GM12892 (cell line): Measurements from ENCODE around the gene ETV5.

Source experiments
- DNase-seq: peaks from one replicate; pipeline ENCODE4 v3.0.0; 2011; ENCODE audit not compliant: insufficient read length
- FAIRE-seq: peaks from 2 replicates; lab custom pipeline; 2011; peaks lifted over from hg19 to GRCh38; lab: Jason Lieb, UNC
- POLR2A ChIP-seq: IDR thresholded peaks from 2 replicates; pipeline ENCODE4 v1.6.1; 2011; ENCODE audit warnings: low read depth, low read length, control low read depth
- POLR2AphosphoS5 ChIP-seq: IDR thresholded peaks from 2 replicates; pipeline ENCODE4 v1.6.1; 2011; ENCODE audit warnings: low read depth, low read length, control low read depth
- TAF1 ChIP-seq: IDR thresholded peaks from 2 replicates; pipeline ENCODE4 v1.6.1; 2011; ENCODE audit warnings: low read depth, mild to moderate bottlenecking, control low read depth, low read length, borderline replicate concordance

The ETV5 gene

DNA sequence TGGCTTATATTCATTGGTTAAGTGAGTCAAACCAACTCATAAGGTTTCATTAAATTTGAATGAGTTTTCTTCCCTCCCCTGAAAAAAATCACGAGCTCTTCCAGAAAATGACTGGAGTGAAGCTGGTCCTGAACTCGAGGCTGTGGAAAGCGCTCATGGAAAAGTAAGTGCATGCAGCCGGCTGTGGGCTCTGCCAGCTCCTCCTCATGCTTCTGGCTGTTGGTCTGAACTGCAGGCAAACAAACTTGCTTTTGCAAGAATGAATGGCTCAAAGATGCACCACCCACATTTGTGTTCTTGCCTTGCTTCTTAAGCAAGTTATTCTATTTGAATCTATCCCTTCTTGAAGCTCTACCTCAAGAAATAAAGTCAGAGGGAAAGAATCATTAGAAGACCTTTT lies 6.2 kb downstream of the ETV5 start:
- no peak for FAIRE-seq
- TF ChIP-seq POLR2A (no peak), TAF1 (no peak), POLR2AphosphoS5 (no peak)
- no peak for DNase-seq

DNA sequence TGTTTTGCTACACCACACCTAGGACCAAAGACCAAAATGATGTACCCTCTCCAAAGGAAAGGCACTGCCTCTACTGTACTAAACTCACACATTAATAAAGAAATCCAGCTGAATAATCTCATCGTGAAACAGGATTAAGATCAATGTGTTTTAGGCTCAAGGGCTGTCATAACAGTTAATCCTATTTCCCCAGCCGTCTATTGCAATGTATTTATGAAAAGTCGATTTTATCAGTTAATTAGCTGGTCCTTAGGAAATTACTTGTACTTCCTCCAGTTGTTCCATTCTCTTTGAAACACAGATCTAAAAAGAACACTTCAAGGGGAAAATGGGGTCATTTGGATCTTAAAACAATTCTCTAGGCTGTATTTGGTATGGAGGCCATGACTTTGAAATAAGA lies 8.5 kb downstream of the ETV5 start:
- FAIRE-seq (no peak), DNase-seq (no peak)
- TF ChIP-seq POLR2A (no peak), TAF1 (no peak)

DNA sequence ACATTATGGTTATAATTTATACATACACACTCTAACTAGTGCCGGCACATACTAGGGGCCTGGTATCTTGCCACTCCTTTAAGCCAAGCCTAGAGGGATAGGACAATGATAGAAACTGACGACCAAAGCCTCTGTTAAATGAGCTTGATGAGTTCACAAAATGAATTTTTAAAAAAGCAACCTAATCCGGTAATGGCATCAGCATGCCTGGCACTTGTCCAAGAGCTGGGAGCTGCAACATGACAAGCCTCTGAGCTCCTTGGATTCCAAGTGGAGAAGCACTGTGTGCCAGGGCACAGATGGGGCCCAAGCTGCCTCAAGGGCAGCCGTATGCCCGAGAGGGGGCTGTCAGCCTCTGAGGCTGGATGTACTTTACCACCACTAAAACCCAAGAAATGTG lies 9.7 kb downstream of the ETV5 start:
- DNase-seq (no peak), FAIRE-seq (no peak)
- TF ChIP-seq TAF1: no peak
- no peak for TF ChIP-seq POLR2A
- TF ChIP-seq POLR2AphosphoS5: no peak

DNA sequence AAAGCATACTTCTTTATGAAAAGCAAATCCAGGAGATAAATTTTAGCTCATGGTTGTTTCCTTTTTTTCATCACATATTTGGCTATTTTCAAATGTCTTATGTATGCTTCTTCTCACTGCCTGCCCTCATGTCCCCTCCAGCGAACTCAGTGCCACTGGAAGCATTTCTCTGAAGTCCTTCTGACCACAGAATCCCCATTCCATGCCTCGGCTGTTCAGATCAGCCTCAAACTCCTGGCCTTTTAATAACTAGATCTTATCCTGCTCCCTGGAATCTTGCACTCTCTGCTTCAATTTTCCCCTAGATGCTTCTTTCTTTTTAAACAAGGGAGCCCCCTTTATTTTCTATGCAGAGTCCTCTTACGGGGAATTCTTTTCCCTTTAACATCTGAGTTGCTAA lies 10.1 kb downstream of the ETV5 start:
- DNase-seq (no peak), FAIRE-seq (no peak)
- no peak for TF ChIP-seq POLR2A
- TF ChIP-seq TAF1: no peak
- TF ChIP-seq POLR2AphosphoS5: no peak

DNA sequence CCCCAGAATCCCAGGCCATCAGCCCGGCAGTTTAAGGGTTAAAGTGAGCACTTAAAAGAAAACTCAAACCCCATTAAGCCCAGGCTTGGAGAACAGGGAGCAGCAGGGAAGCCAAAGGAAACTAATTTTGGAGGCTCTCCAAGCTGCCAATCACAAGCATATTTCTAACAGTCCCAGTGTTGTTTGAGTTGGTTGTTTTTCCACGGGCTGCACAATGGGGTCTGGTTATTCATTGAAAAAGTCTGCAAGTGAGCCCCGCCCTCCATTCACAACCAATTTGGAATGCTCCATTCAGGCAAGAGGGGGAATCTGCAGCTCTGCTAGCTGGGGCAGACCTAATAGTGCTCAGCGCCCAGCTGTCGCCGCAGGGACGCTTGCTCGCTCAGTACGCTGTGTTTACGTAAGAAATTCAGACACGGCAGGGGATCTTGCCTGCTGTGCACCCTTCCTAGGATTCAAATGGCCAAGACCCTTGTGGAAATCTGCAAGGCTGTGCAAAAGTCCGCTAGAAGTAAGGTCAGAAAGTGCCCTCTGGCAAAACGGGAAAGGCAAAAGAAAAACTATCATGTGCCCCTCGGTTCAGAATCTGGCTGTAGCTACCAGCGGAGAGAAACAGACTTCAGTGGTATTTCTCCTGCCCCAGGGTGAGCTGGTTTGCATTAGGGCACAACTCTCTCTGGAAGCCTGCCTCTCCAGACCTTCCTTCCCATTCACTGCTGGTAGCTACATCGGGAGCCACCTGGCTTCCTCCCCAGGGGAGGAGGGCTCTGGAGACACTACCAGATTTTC lies 11.0 kb downstream of the ETV5 start:
- FAIRE-seq (no peak), DNase-seq (no peak)
- no peak; the same call in 1 of the 2 replicates for TF ChIP-seq POLR2A
- TF ChIP-seq POLR2AphosphoS5: no peak
- TF ChIP-seq TAF1: no peak

DNA sequence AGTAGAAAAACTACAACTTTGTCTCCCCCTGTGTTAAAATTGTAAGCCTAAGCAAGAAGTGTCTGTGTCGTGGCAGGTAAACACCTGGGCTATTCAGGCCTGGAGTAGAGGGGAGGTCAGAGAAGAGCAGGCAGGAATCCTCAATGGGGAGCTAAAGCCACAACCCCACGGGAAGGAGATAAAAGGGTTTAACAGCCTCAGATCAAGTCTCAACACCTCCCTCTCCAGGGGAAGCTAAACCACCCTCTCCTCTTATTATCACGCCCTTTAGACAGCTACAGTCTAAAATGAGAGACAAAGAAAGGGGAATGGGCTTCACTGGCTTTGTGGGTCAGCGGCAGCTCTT lies 11.6 kb downstream of the ETV5 start:
- TF ChIP-seq POLR2A (no peak), POLR2AphosphoS5 (no peak)
- DNase-seq: no peak
- FAIRE-seq: no peak

DNA sequence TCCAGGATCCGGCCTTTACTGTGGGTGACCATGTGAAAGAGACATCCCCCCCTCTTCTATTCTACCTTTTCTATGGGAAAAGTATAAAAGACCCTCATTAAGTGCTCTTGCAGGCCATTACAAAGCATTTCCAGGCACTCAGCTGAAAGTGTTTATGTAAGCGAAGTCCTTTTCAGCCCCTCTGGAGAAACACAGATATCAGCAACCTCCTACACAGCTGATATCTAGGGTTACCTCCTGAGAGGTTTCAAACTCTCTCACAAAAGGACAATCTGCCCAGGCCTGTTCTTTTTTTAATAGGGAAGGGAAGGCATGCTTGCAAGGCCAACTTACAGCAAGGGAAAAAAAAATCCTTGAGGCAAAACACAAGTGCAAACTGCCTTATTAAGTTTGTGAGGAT lies 12.6 kb downstream of the ETV5 start:
- DNase-seq (no peak), FAIRE-seq (no peak)
- no peak for TF ChIP-seq POLR2A
- no peak for TF ChIP-seq POLR2AphosphoS5
- TF ChIP-seq TAF1: no peak

DNA sequence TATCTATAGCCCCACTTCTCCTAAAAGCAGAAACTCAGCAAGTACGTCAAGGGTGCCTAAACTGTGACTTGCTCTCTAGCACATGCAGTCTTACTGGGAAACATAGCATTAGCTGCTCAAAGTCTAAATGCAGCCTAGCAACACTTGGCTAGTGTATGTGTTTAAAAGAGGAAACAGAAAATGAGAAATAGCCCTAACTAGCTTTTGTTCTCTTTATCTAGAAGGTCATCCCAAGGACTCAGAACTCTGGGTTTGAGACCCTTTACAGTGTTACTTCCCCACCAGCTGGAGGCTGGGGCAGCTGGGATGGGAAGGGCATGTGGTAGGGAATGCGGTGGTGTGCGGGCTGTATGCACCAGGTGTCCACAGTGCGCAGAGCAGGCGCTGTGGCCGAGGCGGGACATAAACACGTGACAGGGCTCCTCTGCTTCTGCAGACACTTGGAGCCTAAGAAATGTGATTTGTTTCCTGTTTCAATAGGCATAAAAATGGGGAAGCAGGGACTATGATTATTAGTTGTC lies 13.3 kb downstream of the ETV5 start:
- DNase-seq (no peak), FAIRE-seq (no peak)
- TF ChIP-seq TAF1: no peak
- TF ChIP-seq POLR2A: no peak
- TF ChIP-seq POLR2AphosphoS5: no peak

DNA sequence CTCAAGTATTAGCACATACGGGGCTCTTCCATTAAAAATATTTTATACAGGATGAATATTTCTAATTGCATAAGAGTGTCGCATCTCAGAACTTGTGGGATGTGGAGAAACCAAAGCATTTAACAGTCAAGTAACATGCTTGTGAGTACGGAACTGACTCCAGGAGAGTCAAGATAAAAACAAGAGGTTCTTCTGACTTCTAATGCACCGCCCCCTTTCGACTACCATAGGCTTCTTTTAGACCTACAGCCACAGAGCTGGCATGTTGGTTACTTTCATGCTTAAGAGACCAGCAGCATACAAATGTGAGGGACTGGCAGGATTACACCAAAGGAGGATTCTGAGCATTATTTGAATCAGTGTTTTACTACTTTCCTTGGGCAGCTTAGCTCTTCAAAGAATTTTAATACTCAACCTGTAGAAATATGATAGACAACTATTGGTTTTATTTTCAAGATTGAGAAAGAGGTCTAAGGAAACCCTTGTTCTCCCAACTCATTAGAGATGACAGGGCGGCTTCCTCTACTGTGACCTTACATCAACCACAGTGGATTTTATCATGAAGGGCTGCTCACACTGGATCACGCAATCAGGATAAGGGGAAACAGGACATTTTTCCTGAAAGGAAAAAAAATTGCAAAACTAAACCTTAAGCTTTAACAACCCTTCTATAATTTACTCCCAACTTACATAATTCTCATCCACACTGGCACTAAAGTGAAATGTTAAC lies 14.0 kb downstream of the ETV5 start:
- FAIRE-seq (no peak), DNase-seq (no peak)
- TF ChIP-seq POLR2AphosphoS5: no peak
- no peak for TF ChIP-seq TAF1
- TF ChIP-seq POLR2A: no peak

DNA sequence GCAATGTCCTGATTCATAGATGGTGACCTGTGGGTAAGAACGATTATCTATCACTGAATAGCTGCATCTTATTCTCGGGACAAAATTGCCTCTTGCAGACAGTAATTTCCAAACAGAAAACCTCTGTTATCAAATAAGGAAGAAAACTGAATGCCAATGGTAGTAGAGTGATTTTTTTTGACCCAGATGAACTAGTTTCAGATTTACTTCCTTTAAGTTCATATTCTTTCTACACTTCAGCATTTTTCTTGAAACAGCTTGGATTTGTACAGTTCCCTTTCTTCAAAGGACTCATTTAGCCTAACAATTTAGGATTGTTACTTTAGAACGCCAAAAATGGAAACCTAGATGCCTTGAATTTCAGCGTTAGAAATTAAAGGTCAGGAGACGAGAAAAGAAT lies 14.6 kb downstream of the ETV5 start:
- FAIRE-seq (no peak), DNase-seq (no peak)
- TF ChIP-seq POLR2A: no peak
- TF ChIP-seq TAF1: no peak
- no peak for TF ChIP-seq POLR2AphosphoS5

DNA sequence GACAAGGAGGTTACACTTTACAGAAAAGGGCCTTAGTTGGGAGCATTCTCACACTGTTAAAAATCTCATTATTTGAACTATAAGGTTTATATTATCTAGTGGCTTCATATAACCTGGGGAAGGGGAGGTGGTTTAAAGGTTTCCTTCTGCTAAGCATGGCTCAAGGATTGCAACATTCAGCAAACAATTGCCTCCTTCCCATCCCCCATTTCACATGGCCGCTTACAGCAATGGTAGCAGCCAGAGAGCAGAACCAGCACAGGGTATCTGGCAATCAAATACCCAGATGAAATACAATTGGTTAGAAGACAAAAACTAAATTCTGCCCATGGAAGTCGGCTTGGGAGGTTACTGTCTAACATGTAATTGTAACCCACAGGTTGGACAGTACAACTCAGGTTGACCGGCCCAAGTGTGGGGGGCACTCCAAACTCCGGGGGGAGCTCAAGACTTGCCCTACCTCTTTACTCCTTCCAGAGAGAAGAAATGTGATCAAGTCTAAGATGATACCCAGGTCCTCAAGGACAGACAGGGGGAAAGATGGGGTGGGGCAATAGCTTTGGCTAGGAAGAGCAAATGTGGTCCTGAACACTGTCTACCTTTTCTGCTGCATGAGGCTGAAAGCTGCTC lies 15.5 kb downstream of the ETV5 start:
- FAIRE-seq (no peak), DNase-seq (no peak)
- TF ChIP-seq TAF1: no peak

DNA sequence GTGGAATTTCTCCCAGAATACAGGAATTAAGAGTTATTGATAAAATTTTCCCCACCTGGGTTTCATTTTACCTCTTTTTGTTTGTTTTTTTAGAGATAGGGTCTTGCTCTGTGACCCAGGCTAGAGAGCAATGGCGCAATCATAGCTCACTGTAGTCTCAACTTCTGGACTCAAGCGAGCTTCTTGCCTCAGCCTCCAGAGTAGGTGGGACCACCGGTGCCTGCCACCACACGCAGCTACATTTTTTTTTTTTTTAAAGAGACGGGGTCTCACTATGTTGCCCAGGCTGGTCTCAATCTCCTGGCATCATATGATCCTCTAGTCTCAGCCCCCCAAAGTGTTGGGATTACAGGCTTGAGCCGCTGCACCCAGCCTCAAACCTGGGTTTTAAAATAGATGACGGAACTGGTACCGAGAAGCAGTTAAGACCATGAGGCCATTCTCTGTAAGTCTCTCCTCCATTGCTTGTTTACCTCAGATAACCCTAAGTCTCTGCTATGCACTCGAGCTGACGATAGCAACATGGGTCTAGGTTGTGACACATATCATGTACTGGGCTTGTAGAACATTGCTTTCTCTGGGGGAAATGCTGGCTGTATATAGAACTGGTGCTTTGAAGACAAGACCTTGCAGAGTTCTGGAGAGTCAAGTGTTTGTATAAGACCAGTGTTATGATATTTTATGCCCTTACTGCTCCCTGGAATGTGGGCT lies 16.4 kb downstream of the ETV5 start:
- DNase-seq: no peak
- FAIRE-seq: no peak
- no peak for TF ChIP-seq TAF1
- TF ChIP-seq POLR2AphosphoS5: no peak
